IPS DF 4.7 (cell line): ENCODE results near the gene TSPAN3.

Source experiments
- DNase-seq: peaks from one replicate; pipeline ENCODE4 v3.0.0-alpha.2; 2013; ENCODE audit warnings: low spot score; ENCODE audit errors: extremely low read depth

TSPAN3 gene

GRCh38 chr15:77053709-77054108 lies 17.2 kb downstream of the TSPAN3 start:
- DNase-seq: no peak

GRCh38 chr15:77052556-77052955 lies 18.4 kb downstream of the TSPAN3 start:
- DNase-seq: no peak

- DNase-seq: no peak
Observed at GRCh38 chr15:77048135-77048876, 22.6 kb downstream of the TSPAN3 start.

GRCh38 chr15:77046704-77047412 lies 24.1 kb downstream of the TSPAN3 start:
- DNase-seq: no peak

GRCh38 chr15:77045985-77046384 lies 24.9 kb downstream of the TSPAN3 start:
- DNase-seq: no peak

- DNase-seq: no peak
Observed at GRCh38 chr15:77044228-77045042, 26.5 kb downstream of the TSPAN3 start.

- DNase-seq: no peak
Observed at GRCh38 chr15:77042955-77043920, 27.7 kb downstream of the TSPAN3 start.

- DNase-seq: no peak
Observed at GRCh38 chr15:77042245-77042919, 28.5 kb downstream of the TSPAN3 start.

- DNase-seq: no peak
Observed at GRCh38 chr15:77040673-77041072, 30.2 kb downstream of the TSPAN3 start.

GRCh38 chr15:77039848-77040247 lies 31.1 kb downstream of the TSPAN3 start:
- no peak for DNase-seq

GRCh38 chr15:77039217-77039533 lies 31.7 kb downstream of the TSPAN3 start:
- no peak for DNase-seq

- no peak for DNase-seq
Observed at GRCh38 chr15:77038312-77039216, 32.3 kb downstream of the TSPAN3 start.

GRCh38 chr15:77037388-77038209 lies 33.3 kb downstream of the TSPAN3 start:
- no peak for DNase-seq

GRCh38 chr15:77036537-77037387 lies 34.1 kb downstream of the TSPAN3 start:
- DNase-seq: no peak

GRCh38 chr15:77035999-77036471 lies 34.9 kb downstream of the TSPAN3 start:
- DNase-seq: no peak

- no peak for DNase-seq
Observed at GRCh38 chr15:77035584-77035983, 35.3 kb downstream of the TSPAN3 start.

- DNase-seq: no peak
Observed at GRCh38 chr15:77034695-77035489, 36.0 kb downstream of the TSPAN3 start.
